DMS114 treated with DMSO at 0.1 percent for 48 hours (cell line): ENCODE data around the gene RTN4RL1.

Source experiments
- DNase-seq: peaks from one replicate; lab custom pipeline; 2025; ENCODE audit not compliant: unreplicated experiment; lab: John Stamatoyannopoulos, UW

RTN4RL1 gene

GRCh38 chr17:2025220-2025621 is at the start of gene RTN4RL1:
Gene RTN4RL1, minus strand, starts transcription at chr17:2025334. Its CDS starts 469 bp downstream, at chr17:2024865.
- DNase-seq = peak; percentile 66

GRCh38 chr17:2074919-2075318 is 49.8 kb upstream of the RTN4RL1 start:
- no peak for DNase-seq

GRCh38 chr17:2071455-2072281 is 46.5 kb upstream of the RTN4RL1 start:
- no peak for DNase-seq

GRCh38 chr17:2071024-2071385 is 45.9 kb upstream of the RTN4RL1 start:
- DNase-seq = no peak

GRCh38 chr17:2070241-2071023 is 45.3 kb upstream of the RTN4RL1 start:
- no peak for DNase-seq

- DNase-seq = no peak
These were observed 43.5 kb upstream of the RTN4RL1 start for GRCh38 chr17:2068519-2069051.

- no peak for DNase-seq
These were observed 42.9 kb upstream of the RTN4RL1 start for GRCh38 chr17:2068031-2068518.

- no peak for DNase-seq
These were observed 42.5 kb upstream of the RTN4RL1 start for GRCh38 chr17:2067608-2068024.

- DNase-seq = no peak
These were observed 42.0 kb upstream of the RTN4RL1 start for GRCh38 chr17:2067048-2067561.

- no peak for DNase-seq
These were observed 40.8 kb upstream of the RTN4RL1 start for GRCh38 chr17:2065949-2066400.

- DNase-seq = no peak
These were observed 40.0 kb upstream of the RTN4RL1 start for GRCh38 chr17:2064980-2065785.

- no peak for DNase-seq
These were observed 39.4 kb upstream of the RTN4RL1 start for GRCh38 chr17:2064520-2064971.

GRCh38 chr17:2064147-2064489 is 39.0 kb upstream of the RTN4RL1 start:
- no peak for DNase-seq

GRCh38 chr17:2063261-2064146 is 38.4 kb upstream of the RTN4RL1 start:
- no peak for DNase-seq

GRCh38 chr17:2062571-2063183 is 37.5 kb upstream of the RTN4RL1 start:
- no peak for DNase-seq

- no peak for DNase-seq
These were observed 36.4 kb upstream of the RTN4RL1 start for GRCh38 chr17:2061441-2061958.

GRCh38 chr17:2060681-2061440 is 35.7 kb upstream of the RTN4RL1 start:
- DNase-seq = no peak

GRCh38 chr17:2060385-2060658 is 35.2 kb upstream of the RTN4RL1 start:
- DNase-seq = no peak
